Chondrocyte (in vitro differentiated cells): ENCODE data around the gene GNAS. TPM values are rescaled to one million over a fixed set of nuclear protein-coding genes. Genes with fewer than 3 reads are reported as not detected.
A peak's percentile ranks its signal among the peaks of the same experiment; 100 is the strongest.

Experiments used
- DNase-seq: peaks from one replicate; pipeline ENCODE4 v3.0.0; 2021; ENCODE audit warnings: mixed read lengths, low spot score
- H3K27ac Mint-ChIP-seq: one replicate; pipeline ENCODE4 v1.8.0; 2021; ENCODE audit warnings: mild to moderate bottlenecking, moderate library complexity, mixed read lengths; ENCODE audit not compliant: unreplicated experiment
- H3K27me3 Mint-ChIP-seq: 2 replicates; pipeline ENCODE4 v1.8.0; 2021; ENCODE audit warnings: low read depth, mixed read lengths
- H3K36me3 Mint-ChIP-seq: 2 replicates; pipeline ENCODE4 v1.8.0; 2021; ENCODE audit warnings: low read depth, mixed read lengths
- H3K4me1 Mint-ChIP-seq: 2 replicates; pipeline ENCODE4 v1.8.0; 2021; ENCODE audit warnings: low read depth, mild to moderate bottlenecking, mixed read lengths
- H3K4me3 Mint-ChIP-seq: one replicate; pipeline ENCODE4 v1.8.0; 2021; ENCODE audit warnings: mild to moderate bottlenecking, moderate library complexity, mixed read lengths; ENCODE audit not compliant: unreplicated experiment
- H3K9me3 Mint-ChIP-seq: 2 replicates; pipeline ENCODE4 v1.8.0; 2021; ENCODE audit warnings: low read depth, mixed read lengths
- total RNA-seq: library from RNA; stranded (reverse); gene quantifications from 3 replicates; pipeline ENCODE4 v1.2.1, GENCODE V29; 2021
- TF ChIP-seq, protein P1 (sequence below): fragments of 200-600 bp; sonication (generic); IDR thresholded peaks from 2 replicates; pipeline ENCODE4 v1.5.0; 2021; ENCODE audit warnings: antibody characterized with exemption, mild to moderate bottlenecking, moderate library complexity

Gene GNAS
- total RNA-seq, 1 donor from 2014 or later, result 1,374 TPM

DNA sequence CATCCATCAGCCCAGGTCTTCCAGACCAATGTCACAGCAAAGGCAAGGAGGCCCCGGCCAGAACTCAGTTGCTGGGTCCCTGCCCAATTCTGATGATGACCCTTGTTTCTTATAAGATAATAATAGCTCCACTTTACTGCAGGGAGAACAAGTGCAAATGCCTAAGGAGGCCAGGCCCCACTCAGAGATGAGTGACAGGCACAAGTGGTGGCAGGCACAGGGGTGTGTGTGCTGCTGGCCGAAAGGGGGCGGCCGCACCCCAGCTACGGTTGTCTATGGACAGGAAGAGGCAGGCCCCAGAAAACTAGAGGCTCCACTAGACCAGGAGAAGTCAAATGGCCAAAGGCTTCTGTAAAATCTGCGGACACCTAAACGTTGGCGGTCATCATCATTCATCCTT, 30.4 kb upstream of the GNAS start:
- H3K27me3 Mint-ChIP-seq, result no peaks in the 10 kb centered on the region
- DNase-seq, result peak; percentile 42
- no peak overlapping the region for H3K27ac Mint-ChIP-seq
- no peak overlapping the region for H3K4me3 Mint-ChIP-seq
- TF ChIP-seq, protein P1, sequence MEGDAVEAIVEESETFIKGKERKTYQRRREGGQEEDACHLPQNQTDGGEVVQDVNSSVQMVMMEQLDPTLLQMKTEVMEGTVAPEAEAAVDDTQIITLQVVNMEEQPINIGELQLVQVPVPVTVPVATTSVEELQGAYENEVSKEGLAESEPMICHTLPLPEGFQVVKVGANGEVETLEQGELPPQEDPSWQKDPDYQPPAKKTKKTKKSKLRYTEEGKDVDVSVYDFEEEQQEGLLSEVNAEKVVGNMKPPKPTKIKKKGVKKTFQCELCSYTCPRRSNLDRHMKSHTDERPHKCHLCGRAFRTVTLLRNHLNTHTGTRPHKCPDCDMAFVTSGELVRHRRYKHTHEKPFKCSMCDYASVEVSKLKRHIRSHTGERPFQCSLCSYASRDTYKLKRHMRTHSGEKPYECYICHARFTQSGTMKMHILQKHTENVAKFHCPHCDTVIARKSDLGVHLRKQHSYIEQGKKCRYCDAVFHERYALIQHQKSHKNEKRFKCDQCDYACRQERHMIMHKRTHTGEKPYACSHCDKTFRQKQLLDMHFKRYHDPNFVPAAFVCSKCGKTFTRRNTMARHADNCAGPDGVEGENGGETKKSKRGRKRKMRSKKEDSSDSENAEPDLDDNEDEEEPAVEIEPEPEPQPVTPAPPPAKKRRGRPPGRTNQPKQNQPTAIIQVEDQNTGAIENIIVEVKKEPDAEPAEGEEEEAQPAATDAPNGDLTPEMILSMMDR, result no peak
- no peaks in the 10 kb centered on the region for H3K9me3 Mint-ChIP-seq
- peaks cover 10% of the 10 kb centered on the region for H3K4me1 Mint-ChIP-seq
- peaks cover 2% of the 10 kb centered on the region for H3K36me3 Mint-ChIP-seq

DNA sequence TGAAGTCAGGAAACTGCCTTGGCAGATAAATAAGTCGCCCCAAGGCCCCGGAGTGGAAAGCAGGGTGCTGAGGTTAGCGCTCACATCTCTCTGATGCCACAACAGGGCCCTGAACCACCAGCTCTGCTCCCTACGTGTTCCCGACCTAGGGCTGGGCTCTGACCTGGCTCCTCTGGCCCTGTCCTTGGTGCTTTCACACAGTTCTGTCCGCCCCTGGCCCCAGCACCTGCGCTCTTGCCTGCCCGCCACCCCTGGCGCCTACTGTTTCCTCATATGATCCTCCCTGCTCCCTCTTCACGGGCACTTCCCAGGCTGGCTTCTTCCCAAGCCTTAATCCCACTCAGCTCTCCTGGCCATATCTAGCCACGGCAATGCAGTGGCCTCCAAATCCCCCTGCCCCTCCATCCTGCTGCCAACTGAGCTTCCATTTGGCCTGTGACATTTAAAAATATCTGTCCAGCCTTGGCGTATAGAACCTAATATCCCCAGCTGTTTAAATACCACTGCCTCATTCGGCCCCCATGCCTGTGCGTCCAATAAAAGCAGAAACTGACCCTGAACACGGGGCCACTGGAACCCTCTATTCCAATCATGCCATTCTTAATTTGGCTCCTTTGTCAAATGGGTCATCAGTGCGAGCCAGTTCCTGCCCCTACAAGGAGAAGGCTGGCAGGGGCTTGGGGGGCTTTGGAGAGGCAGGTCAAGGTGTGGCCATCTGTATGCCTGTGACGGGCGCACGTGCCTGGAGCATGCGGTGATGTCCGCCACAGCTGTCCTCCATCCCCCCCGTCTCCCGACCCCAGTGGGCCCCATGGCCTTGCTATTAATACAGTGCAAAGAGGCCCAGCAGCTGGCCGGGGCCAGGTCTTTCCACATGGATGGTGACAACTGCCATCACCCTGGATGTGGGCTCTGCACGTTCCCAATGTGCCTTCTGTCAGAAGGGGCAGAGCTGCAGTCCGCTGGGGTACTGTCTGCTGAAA, 29.5 kb upstream of the GNAS start:
- no peak overlapping the region for H3K27ac Mint-ChIP-seq
- TF ChIP-seq, protein P1, result no peak
- H3K9me3 Mint-ChIP-seq, result no peaks in the 10 kb centered on the region
- H3K27me3 Mint-ChIP-seq, result no peaks in the 10 kb centered on the region
- peak; percentile 87 for DNase-seq
- H3K4me1 Mint-ChIP-seq, result peaks cover 10% of the 10 kb centered on the region
- no peak overlapping the region for H3K4me3 Mint-ChIP-seq
- peaks cover 2% of the 10 kb centered on the region for H3K36me3 Mint-ChIP-seq

DNA sequence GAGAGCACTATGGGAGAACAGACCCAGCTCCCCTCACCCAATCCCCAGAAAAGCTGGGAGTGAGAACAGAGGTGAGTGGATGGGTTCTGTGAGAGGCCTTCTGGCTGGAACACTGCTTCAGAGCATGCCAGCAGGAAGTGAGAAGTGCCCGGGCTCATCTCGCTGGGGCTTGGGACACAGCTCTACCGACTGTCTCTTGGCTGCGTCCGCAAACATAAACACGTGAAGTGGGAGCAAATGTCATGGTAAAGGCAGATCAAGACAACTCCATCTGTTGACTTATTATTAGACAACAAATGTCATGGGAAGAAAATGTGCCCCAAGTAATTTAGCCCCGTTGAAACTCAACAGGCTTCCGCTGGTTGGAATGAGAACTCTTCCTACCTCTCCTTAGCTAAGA, 27.7 kb upstream of the GNAS start:
- H3K4me1 Mint-ChIP-seq, result peaks cover 15% of the 10 kb centered on the region
- H3K36me3 Mint-ChIP-seq, result peaks cover 4% of the 10 kb centered on the region
- TF ChIP-seq, protein P1, result no peak
- no peak overlapping the region for H3K27ac Mint-ChIP-seq
- no peaks in the 10 kb centered on the region for H3K9me3 Mint-ChIP-seq
- no peak overlapping the region for H3K4me3 Mint-ChIP-seq
- no peak for DNase-seq
- H3K27me3 Mint-ChIP-seq, result no peaks in the 10 kb centered on the region

DNA sequence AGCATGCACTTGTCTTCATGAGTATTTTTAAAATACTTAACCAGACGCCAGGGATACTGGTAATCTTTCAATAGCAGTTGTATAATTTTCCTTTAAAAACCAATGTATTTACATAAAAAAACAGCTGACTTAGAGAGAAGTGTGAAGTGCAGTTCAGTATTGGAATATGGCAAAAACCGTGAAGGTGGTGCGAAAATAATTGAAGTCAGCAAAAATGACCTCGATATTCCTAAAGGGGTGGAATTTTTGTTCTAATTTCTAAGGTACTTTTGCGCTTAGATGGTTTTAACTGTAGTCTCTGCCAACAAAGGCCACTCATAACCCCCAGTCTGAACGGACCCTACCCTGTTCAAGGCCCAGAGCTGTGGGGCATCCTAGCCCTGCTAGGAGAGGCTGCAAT, 27.1 kb upstream of the GNAS start:
- Mint-ChIP-seq H3K4me3 (no peak overlapping the region), H3K9me3 (no peaks in the 10 kb centered on the region), H3K4me1 (peaks cover 16% of the 10 kb centered on the region), H3K27me3 (no peaks in the 10 kb centered on the region), H3K36me3 (peaks cover 4% of the 10 kb centered on the region), H3K27ac (no peak overlapping the region)
- DNase-seq, result no peak
- TF ChIP-seq, protein P1, result no peak

DNA sequence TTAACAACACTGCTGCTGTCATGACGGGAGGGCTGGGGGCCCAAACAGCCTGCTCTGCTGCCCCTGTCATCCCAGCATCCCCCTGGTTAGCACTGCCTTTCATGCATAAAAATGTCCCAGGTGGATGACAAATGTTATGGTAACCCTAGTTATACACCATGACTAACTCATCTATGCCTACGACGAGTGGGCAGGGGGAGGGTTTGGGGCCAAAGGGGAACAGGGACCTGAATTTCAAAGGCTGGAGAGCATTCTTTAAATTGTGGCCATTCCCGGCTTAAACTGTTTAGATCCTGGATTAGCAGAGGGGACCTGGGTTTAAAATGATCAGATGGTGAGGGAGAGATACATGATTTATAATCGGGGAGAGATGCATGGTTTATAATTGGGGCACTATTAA, 26.2 kb upstream of the GNAS start:
- DNase-seq, result no peak
- TF ChIP-seq, protein P1, result no peak
- Mint-ChIP-seq H3K4me1 (peaks cover 16% of the 10 kb centered on the region), H3K27ac (no peak overlapping the region), H3K36me3 (peaks cover 2% of the 10 kb centered on the region), H3K27me3 (no peaks in the 10 kb centered on the region), H3K9me3 (no peaks in the 10 kb centered on the region), H3K4me3 (no peak overlapping the region)
